ENCODE data around the gene PGAM5.
"Not testable (repeated sequence)": the region's sequence is repeated elsewhere in the genome, so short reads cannot be mapped to it uniquely, and the experiment has no call there.

The PGAM5 gene

DNA sequence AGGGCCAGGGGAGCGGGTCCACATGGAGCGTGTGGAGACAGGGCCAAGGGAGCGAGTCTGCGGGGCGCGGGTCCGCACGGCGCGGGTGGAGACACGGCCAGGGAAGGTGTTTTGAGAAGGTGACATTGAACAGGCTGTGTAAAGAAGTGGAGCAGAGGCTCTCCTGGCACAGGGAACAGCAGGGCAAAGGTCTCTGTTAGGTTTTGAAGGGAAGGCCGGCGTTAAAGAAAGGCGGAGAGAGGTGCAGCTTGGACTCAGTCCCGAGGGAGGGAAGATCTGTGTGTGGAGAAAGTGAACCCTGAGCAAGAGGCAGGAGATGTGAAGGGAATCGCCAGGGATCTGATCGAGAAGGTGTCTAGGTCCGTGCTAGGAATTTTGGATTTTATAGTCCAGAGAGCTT is 21.4 kb upstream of the PGAM5 start:
- FAIRE-seq: no peak

DNA sequence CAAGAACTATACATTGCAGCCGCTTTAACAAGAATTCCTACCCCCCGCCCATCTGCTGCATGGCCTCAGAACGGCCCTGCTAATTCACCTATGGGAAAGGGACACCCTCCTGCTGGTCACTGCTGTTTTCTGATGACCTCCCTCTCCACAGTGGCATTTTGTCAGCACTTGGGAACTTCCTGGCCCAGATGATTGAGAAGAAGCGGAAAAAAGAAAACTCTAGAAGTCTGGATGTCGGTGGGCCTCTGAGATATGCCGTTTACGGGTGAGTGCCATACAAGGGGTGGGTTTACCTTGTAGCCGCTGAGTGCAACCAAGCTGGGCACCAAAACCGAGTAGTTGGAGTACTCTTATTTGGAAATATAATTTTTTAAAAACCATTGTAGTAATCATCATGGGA is 20.5 kb upstream of the PGAM5 start:
- FAIRE-seq: no peak

DNA sequence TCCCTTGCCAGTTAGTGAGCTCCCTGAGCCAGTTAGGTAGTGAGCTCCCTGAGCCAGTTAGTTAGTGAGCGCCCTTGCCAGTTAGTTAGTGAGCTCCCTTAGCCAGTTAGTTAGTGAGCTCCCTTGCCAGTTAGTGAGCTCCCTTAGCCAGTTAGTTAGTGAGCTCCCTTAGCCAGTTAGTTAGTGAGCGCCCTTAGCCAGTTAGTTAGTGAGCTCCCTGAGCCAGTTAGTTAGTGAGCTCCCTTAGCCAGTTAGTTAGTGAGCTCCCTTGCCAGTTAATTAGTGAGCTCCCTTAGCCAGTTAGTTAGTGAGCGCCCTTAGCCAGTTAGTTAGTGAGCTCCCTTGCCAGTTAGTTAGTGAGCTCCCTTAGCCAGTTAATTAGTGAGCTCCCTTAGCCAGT is 18.6 kb upstream of the PGAM5 start:
- not testable (repeated sequence) for FAIRE-seq

DNA sequence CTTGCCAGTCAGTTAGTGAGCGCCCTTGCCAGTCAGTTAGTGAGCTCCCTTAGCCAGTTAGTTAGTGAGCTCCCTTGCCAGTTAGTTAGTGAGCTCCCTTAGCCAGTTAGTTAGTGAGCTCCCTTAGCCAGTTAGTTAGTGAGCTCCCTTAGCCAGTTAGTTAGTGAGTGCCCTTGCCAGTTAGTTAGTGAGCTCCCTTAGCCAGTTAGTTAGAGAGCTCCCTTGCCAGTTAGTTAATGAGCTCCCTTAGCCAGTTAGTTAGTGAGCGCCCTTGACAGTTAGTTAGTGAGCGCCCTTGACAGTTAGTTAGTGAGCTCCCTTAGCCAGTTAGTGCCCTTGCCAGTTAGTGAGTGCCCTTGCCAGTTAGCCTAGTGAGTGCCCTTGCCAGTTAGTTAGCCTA is 15.8 kb upstream of the PGAM5 start:
- not testable (repeated sequence) for FAIRE-seq

DNA sequence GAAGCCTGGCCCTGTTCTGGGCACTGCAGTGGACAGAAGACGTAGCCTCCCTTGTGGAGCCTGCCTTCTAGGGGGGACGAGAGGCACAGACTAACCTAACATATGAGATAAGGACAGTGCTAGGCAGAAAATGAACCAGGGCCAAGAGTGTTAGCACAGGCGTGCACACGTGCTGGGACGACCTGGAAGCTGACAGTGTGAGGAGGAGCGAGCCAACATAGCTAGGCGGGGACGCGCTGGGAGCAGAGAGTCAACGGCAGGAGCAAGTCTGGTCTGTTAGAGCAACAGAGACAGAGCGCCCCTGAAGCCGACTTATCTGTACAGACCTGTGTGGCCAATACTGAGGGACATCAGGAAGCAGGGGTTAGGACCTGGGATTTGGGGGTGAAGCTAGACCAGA is 15.2 kb upstream of the PGAM5 start:
- no peak for FAIRE-seq

DNA sequence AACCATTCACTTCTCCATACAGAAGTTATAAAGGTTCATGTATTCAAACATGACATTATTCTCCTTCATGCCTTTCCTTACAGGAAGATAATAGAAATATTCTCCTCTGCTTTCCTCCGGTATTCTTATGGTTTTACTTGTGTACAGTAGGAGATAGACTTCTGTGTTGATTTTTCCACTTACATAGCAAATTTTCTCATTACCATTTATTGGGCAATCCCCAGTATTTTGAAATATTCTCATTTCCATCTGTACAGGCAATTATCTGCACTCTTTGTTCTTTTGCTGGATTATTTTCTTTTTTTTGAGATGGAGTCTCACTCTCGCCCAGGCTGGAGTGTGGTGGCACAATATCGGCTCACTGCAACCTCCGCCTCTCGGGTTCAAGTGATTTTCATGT is 12.3 kb upstream of the PGAM5 start:
- no peak for FAIRE-seq

DNA sequence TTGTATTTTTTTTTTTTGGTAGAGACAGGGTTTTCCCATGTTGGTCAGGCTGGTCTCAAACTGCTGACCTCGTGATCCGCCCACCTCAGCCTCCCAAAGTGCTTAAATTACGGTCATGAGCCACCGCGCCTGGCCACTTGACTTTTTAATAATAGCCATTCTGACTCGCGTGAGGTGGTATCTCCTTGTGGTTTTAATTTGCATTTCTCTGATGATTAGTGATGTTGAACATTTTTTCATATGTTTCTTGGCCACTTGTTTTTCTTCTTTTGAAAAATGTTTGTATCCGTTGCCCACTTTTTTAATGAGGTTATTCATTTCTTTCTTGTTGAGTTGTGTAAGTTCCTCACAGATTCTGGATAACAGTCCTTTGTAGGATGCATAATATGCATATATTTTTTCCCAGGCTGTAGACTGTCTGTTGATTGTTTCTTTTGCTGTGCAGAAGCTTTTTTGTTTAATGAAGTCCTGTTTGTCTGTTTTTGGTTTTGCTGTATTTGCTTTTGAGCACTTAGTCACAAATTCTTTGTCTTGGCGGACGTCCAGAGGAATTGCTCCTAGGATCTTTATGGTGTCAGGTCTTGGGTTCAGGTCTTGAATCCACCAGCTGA is 10.3 kb upstream of the PGAM5 start:
- no peak for FAIRE-seq

DNA sequence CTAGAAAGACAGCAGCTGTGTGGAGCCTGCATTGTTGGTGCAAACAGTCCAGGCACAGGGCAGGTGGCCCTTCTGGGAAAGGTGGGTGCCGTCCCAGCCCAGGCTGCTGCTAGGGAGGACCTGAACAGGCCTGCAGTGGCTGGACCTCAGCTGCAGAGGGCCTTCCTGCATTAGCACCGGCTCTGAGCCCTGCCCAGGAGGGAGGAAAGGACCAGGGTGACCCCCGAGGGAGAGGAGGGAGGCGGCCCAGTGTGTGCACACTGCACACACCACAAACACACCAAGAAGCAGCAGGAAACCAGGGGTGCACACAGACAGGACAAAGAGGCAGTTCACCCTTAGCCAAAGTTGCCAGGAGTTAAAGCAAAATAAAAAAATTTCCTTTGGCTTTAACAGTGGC is 8.0 kb upstream of the PGAM5 start:
- FAIRE-seq: no peak

DNA sequence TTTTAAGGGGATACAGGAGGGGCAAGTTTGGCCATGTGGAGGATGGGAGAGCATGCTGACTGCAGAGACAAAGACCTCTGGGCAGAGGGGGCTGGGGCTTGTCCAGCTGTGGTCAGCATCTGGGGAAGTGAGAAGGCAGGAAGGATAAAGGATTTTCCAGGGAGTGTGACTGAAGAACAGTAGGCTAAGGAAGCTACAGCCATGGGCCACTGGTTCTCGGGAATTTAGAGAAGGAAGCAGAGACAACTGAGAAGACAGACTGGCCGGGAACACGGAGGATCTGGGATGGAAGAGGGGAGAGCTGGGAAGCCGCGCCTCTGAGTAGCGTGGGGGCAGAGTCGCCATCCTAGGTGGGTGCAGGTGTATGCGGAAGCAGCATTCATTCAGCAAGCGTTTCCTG is 7.0 kb upstream of the PGAM5 start:
- FAIRE-seq: no peak

DNA sequence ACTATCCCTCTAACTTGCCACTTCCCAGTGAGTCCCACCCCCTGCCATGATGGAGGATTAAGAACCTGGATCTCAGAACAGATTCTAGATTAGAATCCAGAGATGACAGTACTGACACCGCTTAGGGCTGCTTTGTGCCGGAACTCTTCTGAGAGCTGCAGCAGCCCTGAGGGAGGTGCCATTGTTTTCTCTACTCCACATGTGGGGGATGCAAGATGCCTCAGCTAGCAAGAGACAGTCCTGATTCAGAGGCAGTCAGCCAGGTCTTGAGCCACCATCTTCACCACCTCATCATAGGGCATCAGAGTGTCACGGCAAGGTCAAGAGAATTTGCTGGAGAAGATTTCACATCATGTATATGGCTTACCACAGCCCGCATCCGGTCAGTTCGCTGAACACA is 3.4 kb upstream of the PGAM5 start:
- no peak for FAIRE-seq

DNA sequence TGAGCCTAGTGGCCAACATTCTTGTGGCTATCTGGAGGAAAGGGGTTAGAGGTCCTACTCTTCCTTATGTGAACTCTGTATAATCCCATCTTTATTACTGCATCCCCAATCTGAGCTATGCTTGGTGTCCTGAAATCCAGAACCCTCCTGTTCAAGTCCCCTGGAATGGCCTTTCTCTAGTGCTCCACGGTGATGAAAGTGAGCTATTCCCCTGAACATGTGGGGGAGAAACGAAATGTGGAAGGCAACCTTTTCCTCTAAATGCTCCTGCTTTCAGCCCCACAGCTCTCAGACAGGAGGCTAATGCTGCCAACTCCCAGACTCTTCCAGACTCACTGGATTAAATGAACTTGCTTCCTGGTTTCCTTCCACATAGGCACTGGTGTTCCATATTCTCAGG is 2.5 kb upstream of the PGAM5 start:
- no peak for FAIRE-seq

DNA sequence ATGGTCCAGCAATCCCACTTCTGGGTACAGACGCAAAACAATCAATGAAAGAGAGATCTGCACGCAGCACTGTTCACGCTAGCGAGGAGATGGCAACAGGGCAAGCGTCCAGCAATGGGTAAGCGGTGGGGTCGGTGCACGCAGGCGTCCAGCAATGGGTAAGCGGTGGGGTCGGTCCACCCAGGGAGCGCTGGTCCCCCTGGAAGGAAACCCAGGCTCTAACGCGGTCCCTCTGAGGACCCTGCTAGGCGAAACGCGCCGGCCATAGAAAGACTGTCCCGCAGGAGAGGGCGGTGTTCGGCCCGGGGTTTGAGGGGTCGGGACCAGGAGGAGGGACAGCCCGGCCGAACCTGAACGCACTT is 618 bp upstream of the PGAM5 start:
- FAIRE-seq: no peak

DNA sequence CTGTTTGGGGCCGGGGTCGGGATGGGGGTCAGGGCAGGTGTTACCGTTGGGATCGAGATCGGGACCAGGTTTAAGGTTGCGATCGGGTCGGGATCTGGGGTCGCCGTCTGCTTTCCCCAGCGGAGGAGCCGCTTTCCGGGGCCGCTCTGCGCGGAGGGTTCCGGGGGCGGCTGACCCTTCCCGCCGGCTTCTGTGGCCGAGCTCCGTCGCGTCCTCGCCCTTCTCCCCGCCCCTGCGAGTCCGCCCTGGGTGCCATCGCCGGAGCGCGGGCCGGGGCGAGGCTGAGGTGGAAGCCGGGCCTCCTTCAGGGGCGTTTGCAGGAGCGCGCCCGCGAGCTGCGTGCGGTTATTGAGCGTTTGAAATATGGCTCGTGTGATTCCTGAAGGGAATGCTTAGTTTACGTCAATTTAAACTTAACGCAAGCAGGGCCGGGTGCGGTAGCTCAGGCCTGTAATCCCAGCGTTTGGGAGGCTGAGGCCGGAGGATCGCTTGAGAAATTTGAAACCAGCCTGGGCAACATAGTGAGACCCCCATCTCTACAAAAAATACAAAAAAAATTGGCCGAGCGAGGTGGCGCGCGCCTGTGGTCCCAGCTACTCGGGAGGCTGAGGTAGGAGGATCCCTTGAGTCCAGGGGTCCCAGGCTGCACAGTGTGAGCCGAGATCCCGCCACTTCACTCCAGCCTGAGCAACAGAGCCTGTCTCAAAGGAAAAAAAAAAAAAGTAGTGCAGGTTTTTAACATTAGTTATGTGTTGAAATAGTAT is 620 bp downstream of the PGAM5 start:
- no peak for FAIRE-seq

DNA sequence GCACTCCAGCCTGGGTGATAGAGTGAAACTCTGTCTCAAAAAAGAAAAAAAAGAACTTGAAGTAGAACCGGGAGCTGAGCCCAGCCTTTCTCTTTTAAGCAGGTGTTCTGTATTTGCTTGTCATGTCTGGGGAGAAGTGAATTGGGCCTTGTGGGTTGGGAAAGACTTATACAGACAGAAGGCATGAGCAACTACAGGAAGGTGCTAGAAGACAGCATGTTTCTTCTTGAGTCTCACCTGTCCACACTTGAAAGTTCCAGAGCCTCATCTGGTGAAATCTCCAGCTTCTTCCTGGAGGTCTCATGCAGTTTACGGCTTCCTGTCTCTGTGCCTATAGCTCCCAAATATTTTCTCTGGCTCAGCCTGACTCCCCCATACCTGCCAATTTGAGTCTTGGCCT is 2.5 kb downstream of the PGAM5 start:
- FAIRE-seq: no peak

DNA sequence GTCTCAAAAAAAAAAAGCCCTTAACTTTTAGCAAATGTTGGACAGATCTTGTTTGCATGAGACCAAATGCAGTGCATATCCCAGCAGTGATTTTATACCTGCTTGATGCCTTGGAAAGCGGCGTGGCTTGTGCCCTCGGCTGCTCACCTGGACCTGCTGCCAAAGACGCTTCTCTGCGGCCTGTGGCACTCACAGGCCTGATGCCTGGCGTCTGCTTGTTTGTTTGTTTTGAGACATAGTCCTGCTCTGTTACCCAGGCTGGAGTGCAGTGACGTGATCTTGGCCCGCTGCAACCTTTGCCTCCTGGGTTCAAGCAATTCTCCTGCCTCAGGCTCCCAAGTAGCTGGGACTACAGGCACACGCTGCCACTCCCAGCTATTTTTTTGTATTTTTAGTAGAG is 5.2 kb downstream of the PGAM5 start:
- no peak for FAIRE-seq

DNA sequence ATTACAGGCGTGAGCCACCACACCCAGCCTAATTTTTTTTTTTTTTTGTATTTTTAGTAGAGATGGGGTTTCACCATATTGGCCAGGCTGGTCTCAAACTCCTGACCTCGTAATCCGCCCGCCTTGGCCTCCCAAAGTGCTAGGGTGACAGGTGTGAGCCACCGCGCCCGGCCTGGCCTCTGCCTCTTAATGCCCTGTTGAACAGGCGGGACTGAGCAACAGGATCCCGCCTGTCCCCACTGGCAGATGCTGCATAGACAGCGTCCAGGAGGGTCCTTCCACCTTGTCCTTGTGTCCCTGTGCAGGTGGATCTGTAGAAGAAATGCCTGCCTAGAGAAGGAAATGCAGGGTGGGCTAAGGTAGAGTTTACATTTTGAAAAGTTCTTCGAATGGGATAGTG is 5.7 kb downstream of the PGAM5 start:
- no peak for FAIRE-seq

DNA sequence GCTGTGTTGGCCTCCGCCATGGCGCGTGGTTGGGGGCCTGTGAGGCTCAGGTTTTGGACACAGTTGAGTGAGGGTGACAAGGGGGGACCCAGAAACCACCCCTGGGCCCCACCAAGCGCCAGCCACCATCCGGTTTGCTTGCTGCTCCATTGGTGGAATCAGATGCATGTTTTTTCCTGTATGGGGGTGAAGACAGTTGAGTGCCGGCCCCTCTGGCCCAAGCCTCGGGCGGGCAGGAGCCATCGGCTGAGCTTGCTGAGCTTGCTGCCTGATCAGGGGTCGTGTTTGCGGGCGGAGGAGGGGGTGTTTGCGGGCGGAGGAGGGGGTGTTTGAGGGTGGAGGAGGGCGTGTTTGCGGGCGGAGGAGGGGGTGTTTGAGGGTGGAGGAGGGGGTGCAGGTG is 6.4 kb downstream of the PGAM5 start:
- no peak for FAIRE-seq

DNA sequence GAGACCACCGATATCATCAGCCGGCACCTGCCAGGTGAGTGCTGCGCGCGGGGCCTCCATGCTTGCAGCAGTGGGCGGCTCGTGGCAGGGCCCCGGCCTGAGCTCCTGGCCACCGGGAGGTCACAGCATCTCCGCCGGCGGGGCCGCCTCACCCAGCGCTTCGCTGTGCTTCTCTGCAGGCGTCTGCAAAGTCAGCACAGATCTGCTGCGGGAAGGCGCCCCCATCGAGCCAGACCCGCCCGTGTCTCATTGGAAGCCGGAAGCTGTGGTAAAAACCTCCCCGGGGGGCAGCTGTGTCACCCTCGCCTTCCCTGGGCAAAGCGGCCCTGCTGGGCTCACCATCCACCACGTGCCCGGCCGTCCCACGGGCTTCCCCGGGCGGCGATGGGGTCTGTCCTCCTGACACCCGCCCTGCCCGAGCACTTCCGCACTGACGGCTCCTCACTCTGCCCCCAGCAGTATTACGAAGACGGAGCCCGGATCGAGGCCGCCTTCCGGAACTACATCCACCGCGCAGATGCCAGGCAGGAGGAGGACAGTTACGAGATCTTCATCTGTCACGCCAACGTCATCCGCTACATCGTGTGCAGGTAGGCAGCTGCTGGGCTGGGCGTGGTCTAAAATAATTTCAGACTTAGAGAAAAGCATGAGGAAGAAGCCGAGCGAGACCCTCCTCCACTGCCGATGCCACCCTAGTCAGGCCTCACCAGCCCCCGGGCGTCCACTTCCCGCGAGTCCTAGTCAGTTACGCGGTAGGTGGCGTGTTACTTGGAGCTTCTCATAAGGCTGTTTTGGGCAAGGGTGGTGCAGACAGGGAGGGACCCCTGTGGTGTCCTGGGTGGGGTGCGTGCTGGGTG is 7.1 kb downstream of the PGAM5 start:
- FAIRE-seq: no peak

DNA sequence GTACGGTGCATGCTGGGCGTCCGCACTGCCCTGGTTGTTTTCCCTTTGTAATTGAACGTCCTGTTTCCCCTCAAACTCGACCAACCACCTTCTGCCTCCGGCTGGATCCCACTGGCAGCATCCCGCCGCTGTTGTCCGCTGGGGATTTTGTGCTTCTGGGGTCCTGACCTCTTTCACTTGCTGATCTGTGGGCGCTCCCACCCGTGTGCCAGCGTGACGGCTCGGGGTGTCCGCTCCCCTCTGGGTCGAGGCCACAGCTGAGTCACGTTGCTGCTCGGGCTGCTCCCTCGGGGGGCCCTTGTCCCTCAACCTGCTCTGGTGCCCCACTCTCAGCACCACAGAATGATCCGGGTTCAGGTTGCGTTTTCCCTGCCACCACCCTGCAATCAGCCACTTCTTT is 8.0 kb downstream of the PGAM5 start:
- FAIRE-seq: no peak

DNA sequence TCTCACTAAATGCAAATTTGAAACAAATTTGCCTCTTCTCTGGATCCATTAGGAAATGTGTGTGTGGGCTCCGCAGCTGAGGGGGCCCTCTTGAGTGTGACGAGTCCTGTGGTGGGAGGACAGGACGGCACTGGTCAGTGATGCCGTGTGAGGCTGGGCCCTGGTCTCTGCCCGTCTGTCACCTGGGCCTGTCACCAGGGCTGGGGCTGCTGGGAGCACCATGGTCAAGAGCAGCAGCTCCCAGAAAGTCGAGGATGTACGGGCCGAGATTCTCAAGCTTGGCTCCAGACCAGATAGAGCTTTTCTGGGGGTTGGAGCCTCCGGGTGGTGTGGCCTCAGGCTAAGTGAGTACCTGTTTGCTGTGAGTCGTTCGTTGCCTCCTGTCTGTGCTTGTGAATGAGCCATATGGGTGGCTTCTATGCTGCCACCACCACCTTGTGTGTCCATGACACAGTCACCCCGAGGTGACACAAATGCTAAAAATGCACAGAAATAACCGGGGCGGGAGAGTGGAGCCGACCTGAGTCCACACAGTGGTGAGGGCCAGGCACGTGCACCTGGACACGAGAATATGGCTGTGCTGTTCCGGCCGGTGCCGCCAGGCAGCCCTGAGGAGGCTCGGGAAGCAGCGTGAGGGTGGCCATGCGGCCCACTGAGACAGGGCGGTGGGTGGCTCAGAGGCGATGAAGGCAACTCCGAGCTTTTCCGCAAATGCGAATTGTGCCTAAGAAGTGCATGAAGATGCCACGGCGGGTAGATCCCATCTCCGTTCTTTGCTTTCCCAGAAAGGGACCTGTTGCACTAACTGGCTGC is 8.7 kb downstream of the PGAM5 start:
- FAIRE-seq: no peak

DNA sequence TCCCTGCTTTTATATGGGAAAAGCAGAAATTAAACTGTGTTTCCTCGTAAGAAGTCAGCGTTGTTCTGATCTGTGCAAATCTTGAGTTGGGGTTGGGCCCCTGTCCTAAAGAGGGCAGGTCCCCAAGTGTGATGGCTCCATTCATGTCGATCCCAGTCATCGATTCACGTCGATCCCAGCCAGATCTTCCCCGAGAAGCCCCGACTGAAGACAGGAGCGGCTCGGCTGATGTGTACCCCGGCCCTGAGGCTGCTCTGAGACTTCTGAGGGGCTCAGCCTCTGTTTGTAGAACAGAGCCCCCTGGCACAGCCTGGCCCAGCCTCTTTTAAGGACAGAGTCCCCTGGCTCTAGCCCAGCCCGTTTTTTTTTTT is 9.3 kb downstream of the PGAM5 start:
- no peak for FAIRE-seq

DNA sequence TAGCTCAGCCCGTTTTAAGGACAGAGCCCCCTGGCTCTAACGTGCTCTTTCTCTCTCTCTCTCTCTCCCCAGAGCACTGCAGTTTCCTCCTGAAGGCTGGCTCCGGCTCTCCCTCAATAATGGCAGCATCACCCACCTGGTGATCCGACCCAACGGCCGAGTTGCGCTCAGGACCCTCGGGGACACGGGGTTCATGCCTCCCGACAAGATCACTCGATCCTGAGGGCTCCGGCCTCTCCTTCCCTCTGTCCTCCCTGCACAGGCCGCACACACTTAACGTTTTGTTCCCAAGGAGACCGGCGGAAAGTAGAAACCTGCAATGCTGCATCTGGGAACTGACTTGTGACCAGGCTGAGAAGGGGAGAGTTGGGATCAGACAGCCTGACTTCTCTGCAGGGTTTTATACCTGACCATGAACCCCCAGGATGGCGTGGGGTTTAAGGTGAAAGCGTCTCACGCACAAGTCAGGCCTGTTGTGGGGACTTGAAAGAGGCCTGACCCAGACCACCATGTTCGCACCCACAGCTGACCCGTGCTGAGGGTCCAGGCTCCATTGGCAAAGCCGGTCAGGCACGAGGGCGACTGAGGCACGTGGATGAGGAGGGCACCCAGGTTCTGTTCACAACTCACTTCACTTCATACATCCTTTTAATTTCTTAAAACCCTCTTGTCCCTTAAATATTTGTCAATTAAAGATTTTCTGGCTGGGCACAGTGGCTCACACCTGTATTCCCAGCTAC is 10.1 kb downstream of the PGAM5 start:
- no peak for FAIRE-seq

All from colon (tissue), 2 donors.